Mammary epithelial cell (primary cell): ENCODE data around the gene MBD4.

Experiments used
- EZH2 ChIP-seq: IDR thresholded peaks from 2 replicates; pipeline ENCODE4 v1.6.1; 2012; ENCODE audit warnings: low read length, inconsistent platforms, borderline replicate concordance
- TF ChIP-seq, protein P1 (sequence below), 2 donors: IDR thresholded peaks in 1 of 2; conservative IDR thresholded peaks in 1 of 2; 2 replicates each; pipeline ENCODE4 v1.5.1; 2011 to 2012; ENCODE audit warnings: inconsistent platforms in 2 of 2, low read length in 2 of 2, mild to moderate bottlenecking in 2 of 2, control low read depth in 1 of 2, low read depth in 1 of 2; ENCODE audit not compliant: insufficient read depth in 1 of 2; ENCODE audit errors: extremely low read depth in 1 of 2

DNA sequence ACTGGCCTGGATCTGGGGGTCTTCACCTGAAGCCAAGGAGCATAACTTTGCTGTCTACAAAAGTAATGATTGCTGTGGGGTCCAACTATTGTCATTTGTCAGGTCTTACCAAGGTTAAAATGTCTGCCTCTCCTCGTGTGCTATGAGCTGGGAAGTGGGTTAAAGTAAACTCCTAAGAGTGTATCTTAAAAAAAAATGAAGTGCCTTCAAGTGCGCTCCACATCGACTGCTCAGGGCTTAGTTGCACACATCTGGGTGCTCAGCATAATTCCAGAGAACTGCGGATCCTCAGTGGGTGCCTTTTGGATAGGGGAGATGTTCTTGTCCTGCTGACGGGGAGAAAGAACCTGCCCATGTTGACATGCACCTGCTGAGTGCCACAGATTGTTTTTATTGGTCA lies 52.3 kb downstream of the MBD4 start:
- TF ChIP-seq, protein P1, sequence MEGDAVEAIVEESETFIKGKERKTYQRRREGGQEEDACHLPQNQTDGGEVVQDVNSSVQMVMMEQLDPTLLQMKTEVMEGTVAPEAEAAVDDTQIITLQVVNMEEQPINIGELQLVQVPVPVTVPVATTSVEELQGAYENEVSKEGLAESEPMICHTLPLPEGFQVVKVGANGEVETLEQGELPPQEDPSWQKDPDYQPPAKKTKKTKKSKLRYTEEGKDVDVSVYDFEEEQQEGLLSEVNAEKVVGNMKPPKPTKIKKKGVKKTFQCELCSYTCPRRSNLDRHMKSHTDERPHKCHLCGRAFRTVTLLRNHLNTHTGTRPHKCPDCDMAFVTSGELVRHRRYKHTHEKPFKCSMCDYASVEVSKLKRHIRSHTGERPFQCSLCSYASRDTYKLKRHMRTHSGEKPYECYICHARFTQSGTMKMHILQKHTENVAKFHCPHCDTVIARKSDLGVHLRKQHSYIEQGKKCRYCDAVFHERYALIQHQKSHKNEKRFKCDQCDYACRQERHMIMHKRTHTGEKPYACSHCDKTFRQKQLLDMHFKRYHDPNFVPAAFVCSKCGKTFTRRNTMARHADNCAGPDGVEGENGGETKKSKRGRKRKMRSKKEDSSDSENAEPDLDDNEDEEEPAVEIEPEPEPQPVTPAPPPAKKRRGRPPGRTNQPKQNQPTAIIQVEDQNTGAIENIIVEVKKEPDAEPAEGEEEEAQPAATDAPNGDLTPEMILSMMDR (conservative IDR thresholded peaks at IDR 0.05 in 1 of 2, IDR thresholded peaks at IDR 0.05 in 1 of 2; ENCODE audit: extremely low read depth in 1 of 2, insufficient read depth in 1 of 2, low read depth in 1 of 2, low read length in 2 of 2): no peak
- TF ChIP-seq EZH2: no peak
